Liver (tissue), 3 donors: Measurements from ENCODE around the gene GPR65.

Experiments used
- EGR1 ChIP-seq, 2 donors: IDR thresholded peaks; 2 replicates each; pipeline ENCODE4 v1.6.1; 2016 to 2018; ENCODE audit warnings: antibody characterized with exemption in 2 of 2, low read depth in 2 of 2
- FOXA2 ChIP-seq: IDR thresholded peaks from 2 replicates; pipeline ENCODE4 v1.6.1; 2016; ENCODE audit warnings: antibody characterized with exemption
- GABPA ChIP-seq, 2 donors: IDR thresholded peaks in 1 of 2; conservative IDR thresholded peaks in 1 of 2; 2 replicates each; pipeline ENCODE4 v1.6.1; 2016; ENCODE audit warnings: antibody characterized with exemption in 2 of 2, mild to moderate bottlenecking in 1 of 2, moderate library complexity in 1 of 2
- HNF4G ChIP-seq: IDR thresholded peaks from 2 replicates; pipeline ENCODE4 v1.6.1; 2016; ENCODE audit warnings: antibody characterized with exemption
- JUND ChIP-seq, 2 donors: IDR thresholded peaks; 2 replicates each; pipeline ENCODE4 v1.6.1; 2016; ENCODE audit warnings: antibody characterized with exemption in 2 of 2
- SP1 ChIP-seq: IDR thresholded peaks from 2 replicates; pipeline ENCODE4 v1.6.1; 2018; ENCODE audit warnings: antibody characterized with exemption, mild to moderate bottlenecking
- TAF1 ChIP-seq: conservative IDR thresholded peaks from 2 replicates; pipeline ENCODE4 v1.6.1; 2016; ENCODE audit warnings: antibody characterized with exemption, mild to moderate bottlenecking
- TF ChIP-seq, protein P1 (sequence below): fragments of 150-350 bp; IDR thresholded peaks from 2 replicates; pipeline ENCODE4 v1.5.1; 2017; ENCODE audit warnings: improper control_type of control experiment, low read depth, low read length; ENCODE audit not compliant: missing input control
- TF ChIP-seq, protein P2 (sequence below): IDR thresholded peaks from 2 replicates; pipeline ENCODE4 v1.6.1; 2016; ENCODE audit warnings: antibody characterized with exemption, mild to moderate bottlenecking
- TF ChIP-seq, protein P3 (sequence below): IDR thresholded peaks from 2 replicates; pipeline ENCODE4 v1.6.1; 2016; ENCODE audit warnings: antibody characterized with exemption
- donor health status: healthy.
- donor health status: healthy.

DNA sequence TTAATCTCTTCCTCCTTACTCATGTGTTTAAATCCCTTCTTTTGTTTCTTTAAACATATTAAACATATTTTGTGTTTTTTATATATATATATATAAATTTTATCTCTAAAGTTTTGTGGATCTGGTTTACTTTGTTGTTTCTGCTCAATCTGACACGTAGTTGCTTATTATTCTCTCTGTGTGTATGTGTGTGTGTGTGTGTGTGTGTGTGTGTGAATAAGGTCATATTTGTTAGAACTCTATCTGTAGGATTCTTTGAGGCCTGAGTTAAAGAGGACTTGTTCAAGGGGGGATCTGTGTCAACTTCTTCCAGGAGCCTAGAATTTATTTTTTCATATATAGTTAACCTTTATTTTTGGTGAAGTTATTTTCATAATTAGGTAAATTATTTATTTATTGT is 2.7 kb downstream of the GPR65 start:
- TF ChIP-seq, protein P1, sequence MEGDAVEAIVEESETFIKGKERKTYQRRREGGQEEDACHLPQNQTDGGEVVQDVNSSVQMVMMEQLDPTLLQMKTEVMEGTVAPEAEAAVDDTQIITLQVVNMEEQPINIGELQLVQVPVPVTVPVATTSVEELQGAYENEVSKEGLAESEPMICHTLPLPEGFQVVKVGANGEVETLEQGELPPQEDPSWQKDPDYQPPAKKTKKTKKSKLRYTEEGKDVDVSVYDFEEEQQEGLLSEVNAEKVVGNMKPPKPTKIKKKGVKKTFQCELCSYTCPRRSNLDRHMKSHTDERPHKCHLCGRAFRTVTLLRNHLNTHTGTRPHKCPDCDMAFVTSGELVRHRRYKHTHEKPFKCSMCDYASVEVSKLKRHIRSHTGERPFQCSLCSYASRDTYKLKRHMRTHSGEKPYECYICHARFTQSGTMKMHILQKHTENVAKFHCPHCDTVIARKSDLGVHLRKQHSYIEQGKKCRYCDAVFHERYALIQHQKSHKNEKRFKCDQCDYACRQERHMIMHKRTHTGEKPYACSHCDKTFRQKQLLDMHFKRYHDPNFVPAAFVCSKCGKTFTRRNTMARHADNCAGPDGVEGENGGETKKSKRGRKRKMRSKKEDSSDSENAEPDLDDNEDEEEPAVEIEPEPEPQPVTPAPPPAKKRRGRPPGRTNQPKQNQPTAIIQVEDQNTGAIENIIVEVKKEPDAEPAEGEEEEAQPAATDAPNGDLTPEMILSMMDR: no peak
- TF ChIP-seq TAF1 (no peak), JUND (IDR thresholded peaks at IDR 0.05) (no peak), SP1 (no peak), GABPA (IDR thresholded peaks at IDR 0.05 in 1 of 2, conservative IDR thresholded peaks at IDR 0.05 in 1 of 2) (no peak), EGR1 (IDR thresholded peaks at IDR 0.05; ENCODE audit: low read depth in 2 of 2) (no peak), FOXA2 (no peak), HNF4G (no peak)
- TF ChIP-seq, protein P2, sequence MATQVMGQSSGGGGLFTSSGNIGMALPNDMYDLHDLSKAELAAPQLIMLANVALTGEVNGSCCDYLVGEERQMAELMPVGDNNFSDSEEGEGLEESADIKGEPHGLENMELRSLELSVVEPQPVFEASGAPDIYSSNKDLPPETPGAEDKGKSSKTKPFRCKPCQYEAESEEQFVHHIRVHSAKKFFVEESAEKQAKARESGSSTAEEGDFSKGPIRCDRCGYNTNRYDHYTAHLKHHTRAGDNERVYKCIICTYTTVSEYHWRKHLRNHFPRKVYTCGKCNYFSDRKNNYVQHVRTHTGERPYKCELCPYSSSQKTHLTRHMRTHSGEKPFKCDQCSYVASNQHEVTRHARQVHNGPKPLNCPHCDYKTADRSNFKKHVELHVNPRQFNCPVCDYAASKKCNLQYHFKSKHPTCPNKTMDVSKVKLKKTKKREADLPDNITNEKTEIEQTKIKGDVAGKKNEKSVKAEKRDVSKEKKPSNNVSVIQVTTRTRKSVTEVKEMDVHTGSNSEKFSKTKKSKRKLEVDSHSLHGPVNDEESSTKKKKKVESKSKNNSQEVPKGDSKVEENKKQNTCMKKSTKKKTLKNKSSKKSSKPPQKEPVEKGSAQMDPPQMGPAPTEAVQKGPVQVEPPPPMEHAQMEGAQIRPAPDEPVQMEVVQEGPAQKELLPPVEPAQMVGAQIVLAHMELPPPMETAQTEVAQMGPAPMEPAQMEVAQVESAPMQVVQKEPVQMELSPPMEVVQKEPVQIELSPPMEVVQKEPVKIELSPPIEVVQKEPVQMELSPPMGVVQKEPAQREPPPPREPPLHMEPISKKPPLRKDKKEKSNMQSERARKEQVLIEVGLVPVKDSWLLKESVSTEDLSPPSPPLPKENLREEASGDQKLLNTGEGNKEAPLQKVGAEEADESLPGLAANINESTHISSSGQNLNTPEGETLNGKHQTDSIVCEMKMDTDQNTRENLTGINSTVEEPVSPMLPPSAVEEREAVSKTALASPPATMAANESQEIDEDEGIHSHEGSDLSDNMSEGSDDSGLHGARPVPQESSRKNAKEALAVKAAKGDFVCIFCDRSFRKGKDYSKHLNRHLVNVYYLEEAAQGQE: no peak
- TF ChIP-seq, protein P3, sequence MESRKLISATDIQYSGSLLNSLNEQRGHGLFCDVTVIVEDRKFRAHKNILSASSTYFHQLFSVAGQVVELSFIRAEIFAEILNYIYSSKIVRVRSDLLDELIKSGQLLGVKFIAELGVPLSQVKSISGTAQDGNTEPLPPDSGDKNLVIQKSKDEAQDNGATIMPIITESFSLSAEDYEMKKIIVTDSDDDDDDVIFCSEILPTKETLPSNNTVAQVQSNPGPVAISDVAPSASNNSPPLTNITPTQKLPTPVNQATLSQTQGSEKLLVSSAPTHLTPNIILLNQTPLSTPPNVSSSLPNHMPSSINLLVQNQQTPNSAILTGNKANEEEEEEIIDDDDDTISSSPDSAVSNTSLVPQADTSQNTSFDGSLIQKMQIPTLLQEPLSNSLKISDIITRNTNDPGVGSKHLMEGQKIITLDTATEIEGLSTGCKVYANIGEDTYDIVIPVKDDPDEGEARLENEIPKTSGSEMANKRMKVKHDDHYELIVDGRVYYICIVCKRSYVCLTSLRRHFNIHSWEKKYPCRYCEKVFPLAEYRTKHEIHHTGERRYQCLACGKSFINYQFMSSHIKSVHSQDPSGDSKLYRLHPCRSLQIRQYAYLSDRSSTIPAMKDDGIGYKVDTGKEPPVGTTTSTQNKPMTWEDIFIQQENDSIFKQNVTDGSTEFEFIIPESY: no peak
